NCI-H146 (cell line): Measurements from ENCODE around the gene CACNA1D.
"Not testable (repeated sequence)": the region's sequence is repeated elsewhere in the genome, so short reads cannot be mapped to it uniquely, and the experiment has no call there.

Experiments used
- DNase-seq: peaks from one replicate; lab custom pipeline; 2025; lab: John Stamatoyannopoulos, UW

Gene CACNA1D

DNA sequence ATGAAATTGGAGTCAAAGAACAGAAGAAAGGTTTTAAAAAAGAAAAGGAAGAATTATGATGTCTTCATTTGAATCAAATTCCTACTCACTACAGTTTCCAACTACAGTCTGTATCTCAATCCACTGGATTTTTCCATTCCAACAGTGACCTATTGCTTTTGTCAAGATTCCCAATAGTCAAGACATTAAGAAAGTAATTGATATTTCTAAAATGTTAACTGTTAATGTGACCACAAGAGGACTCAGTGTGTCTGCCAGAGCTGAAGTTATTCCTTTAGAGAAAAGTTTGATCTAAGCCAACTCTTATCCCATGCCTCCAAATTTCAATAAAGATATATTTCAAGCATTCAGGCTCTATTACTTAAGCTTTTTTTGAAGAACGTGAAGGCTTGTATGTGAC, 163.2 kb downstream of the CACNA1D start:
- no peak for DNase-seq

DNA sequence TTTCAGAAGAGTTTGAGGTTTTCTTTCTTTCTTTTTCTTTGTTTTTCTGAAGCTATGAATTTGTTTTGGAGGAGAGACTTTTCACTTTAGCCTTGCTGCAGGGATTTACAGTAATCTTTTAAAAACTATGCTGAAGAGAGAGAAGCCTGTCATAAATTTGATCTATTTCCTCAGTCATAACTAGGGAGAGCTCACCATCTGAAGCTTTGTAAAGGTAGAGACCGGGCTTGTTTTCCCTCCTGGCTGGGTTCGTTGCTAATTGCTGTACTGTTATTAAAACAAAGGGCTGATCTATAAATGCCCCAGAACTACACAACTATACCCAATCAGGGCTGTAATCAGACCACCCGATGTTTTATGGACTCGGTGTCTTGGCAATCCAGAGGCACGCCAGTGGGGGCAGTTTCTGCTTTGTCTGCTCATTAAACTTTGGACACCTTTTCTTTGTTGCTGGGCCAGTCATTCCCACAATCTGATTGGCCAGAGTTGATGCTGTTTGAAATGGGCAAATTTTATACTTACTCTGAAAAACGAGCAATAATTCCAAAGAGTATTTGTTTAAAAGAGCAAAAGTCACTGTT, 164.3 kb downstream of the CACNA1D start:
- peak; percentile 52 for DNase-seq

DNA sequence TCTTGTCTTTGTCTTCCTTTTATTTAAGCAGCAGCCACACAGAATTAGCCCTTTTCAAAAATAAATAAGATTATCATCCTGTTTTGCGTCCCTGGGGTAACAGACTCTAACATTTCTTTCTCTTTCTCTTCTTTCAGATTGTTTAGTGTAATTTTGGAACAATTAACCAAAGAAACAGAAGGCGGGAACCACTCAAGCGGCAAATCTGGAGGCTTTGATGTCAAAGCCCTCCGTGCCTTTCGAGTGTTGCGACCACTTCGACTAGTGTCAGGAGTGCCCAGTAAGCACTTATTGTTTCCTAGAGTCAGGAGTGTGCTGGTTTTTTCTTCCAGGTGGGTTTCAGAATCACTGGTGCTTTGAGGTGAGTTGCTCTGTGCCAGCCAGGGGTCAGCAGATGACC, 165.6 kb downstream of the CACNA1D start:
- no peak for DNase-seq

DNA sequence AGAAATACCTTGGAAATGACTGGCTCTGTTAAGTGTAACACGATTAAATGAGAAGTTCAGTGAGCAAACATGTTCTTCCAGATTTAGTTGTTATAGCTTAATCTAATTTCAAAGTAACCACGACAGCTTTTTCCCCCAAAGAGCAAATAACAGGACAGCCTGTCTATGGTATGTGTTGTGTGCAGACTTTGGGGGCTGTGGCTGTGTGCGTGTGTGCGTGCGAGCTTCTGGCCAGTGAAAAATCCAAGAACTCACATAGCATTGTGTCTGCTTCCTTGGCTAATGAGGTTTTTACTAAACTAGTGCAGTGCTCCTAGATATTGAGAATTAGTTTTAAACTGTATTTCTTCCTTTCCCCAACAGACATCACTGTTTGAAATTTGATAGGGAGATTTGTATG, 167.1 kb downstream of the CACNA1D start:
- DNase-seq, result no peak

DNA sequence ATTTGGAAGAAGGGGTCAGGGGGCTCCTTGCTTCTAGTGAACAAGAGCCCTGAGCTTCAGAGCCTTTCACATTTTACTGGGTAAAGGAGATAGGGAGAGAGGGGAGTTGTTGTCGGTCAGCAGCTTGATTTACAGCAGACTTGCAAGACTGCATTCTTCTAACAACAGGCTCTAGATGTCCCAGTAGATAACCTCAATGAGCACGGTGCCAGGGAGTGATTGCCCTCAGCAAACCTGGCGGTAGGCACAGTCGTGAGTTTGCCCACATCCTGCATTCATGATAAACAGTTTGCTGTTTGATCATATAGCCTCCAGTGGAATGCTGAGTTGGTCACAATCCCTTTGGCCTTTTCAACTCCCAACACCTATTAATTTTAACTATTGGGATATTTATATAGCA, 170.4 kb downstream of the CACNA1D start:
- not testable (repeated sequence) for DNase-seq

DNA sequence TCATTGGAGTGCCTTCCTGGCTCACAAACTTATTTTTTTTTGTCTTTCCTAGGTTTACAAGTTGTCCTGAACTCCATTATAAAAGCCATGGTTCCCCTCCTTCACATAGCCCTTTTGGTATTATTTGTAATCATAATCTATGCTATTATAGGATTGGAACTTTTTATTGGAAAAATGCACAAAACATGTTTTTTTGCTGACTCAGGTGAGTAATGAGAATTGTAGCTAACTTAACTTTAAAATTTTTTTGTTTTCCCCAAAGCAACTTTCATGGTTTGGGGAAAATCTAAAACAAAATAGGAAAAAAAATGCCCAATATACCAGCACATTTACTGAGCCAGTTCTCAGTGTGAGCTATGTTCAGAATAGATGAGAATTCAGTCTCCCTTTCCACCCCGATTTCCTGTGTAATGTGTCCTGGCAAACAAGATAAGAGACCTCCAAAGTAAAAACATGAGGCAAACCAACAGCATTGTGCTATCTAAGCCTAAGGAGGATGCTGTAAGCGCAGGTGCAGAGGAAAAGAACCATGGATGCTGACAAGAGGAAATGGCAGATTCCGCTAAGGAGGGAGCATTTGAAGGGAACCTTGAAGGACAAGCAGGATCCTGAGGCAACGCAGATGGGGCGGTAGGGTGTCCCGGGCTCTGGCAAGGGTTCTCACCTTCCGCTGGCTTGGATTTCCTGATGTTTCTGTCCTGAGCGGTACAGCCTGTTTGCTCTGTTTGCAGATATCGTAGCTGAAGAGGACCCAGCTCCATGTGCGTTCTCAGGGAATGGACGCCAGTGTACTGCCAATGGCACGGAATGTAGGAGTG, 171.4 kb downstream of the CACNA1D start:
- no peak for DNase-seq

DNA sequence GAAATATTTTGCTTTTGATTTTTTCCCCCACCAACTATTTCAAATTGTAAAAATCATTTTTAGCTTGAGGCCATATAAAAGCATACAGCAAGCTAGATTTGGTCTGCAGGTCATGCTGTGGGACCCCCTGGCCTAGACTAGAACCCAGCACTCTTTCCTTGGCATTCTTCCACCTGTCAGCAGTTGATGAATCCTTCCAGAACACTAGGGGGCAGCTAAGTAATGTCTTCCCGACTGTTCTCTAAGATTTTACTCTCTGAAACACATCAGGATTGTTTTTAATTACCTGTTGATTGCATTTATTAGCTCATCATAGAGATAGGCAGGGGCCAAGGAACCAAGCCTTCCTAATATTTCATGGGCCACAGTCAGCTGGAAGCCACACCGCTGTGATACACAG, 174.5 kb downstream of the CACNA1D start:
- no peak for DNase-seq

DNA sequence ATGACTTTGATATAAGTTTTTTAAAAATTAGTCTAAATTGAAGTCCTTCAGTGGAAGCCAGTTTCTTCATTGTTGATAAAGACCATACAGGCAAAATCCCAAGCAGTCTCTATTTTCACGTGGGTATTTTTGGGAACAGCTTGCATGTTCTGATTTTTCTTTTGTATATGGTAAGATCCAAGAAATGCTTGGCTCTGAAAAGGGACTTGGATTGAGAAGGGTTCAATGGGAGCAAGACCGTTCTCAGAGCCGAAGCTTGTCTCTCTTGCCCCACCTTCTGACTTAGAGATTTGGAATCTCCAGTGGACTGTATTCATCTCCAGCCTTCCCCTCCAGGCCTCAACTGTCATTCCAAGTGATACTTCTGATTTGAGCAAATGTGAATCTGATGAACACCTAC, 176.3 kb downstream of the CACNA1D start:
- DNase-seq, result no peak

DNA sequence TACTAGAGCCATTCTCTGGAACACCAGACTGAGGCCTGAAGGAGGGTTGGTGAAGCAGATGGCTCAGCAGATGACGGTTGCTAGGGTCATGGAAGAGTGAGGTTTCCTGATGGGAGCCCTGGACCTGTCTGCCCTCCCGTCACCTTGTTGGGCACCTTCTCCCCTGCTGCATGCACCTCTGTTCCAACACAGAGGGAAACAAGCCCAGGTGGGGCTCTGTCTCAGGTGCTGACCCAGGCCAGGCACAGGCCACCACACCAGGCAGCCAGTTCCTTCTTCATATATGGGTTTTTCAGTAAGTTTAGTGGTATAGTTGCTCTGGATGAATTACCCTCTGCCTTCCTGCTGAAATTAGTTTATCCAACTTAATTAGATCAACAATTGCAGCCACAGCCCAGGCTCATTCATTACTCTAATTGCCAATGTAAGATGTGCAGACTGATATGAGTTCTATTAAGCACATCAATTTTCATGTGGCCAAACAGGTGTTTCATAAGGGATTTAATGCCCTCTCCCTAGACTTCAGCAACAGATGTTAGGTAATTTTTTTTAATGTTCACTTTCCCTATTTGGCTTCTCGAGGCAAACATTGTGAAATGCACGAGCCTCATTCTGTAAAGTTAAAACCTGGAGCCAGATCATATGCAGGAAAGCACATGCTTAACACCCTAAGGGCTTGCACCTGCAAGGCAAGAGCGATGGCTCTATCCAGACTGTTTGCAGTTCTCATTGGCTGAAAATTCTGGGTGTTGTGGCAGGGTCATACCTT, 177.0 kb downstream of the CACNA1D start:
- peak; percentile 56 for DNase-seq

DNA sequence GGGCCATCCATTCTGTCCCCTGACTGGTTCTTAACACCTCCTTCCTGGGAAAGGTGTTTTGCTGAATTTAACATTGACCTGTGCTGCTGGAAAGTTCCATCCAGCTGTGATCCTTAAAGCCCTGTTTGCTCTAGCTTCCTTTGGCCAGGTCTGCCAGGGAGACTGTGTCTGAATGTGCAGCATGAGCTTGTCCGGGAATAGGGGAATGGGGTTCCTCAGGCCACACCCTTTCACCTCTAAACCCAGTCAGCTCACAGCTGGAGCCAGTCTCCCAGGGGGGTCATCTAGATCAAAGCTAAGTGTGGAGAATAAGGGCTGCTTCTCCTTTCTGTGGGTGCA, 177.5 kb downstream of the CACNA1D start:
- no peak for DNase-seq

DNA sequence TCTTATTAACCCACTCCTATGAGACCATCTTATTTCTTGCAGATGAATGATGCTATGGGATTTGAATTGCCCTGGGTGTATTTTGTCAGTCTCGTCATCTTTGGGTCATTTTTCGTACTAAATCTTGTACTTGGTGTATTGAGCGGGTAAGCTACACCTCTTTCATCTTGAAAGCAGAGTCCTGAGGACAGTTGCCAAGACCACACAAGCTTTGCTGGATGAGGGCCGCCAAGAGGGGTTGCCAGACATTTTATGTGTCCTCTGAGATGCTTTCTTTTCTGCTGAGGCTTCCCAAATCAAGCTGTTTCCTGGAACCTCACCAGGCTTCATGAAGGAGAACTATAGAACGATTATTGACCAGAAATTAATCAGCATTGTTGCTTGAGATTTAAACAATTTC, 178.6 kb downstream of the CACNA1D start:
- DNase-seq, result no peak

DNA sequence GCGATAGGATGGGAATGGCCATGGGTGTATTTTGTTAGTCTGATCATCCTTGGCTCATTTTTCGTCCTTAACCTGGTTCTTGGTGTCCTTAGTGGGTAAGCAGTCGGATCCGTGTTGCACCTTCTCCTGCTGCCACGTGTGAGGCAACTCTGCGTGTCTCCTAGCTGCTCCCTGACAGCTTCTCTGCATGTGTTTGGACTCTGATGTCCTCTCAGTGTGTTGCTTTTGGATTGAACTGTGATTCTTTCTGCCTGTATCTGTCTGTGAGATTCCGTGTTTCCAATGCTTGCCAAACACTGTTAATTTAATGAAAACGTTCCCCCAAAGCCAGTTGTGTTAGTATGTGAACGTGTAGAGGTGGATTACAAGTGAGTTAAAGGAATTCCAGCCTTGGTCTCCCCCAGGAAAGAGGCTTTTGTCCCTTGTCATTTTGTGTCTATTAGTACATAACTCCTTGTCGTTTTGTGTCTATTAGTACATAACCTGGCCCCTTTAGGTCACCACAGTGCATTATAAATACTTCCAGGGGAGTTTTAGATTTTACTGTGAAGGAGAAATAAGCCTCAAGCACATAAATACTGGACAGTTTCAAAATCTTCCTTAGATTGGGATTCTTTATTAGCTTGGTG, 179.4 kb downstream of the CACNA1D start:
- no peak for DNase-seq

DNA sequence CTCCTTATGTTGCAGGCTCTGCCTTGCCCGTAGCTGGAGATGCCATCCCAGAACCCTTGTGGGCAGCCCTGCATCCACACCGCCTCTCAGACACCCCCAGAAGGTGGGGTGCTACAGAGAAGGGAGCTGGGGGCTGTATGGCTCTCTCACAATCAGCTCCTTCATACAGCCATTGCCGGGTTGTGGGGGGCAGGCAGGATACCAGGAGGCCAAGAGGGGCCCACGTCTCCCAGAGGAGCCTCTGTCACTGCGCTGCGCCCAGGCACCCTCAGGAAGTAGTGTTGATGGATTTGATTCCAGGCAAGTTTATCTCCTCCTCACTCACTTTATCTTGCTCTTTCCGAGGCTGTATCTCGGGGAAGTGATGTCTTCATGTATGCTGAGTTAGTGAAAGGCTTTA, 180.2 kb downstream of the CACNA1D start:
- no peak for DNase-seq

DNA sequence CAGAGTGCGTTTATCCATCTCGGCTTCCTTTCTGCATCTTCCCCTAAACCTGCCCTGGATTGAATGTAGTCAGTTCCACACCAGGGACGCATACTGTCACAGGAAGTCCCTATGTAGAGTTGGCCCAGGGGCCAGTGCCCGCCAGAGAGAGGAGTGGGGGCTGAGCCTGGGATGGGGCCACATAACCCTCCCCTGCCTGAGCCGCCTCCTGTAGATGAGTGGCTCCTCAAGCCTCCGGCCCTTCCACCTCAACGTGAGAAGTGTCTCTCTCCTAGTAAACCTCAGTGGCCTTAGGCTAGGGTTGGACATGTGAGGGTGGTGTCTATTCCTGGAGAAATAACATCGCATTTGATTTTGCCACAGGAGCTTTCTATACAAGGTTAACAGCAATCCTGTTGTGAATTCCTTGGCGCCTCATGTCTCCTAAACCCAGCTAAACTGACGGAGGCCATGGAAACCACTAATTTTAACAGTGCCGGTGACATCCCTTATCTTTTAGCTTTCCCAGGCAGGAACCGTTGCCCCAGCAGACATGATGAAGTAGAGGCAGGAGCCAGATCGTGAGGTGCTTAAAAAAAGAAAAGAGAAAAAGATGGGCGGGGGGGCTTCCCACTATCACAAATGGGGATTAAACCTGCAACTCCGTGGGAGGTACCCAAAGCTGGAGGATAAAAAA, 180.7 kb downstream of the CACNA1D start:
- DNase-seq, result no peak

DNA sequence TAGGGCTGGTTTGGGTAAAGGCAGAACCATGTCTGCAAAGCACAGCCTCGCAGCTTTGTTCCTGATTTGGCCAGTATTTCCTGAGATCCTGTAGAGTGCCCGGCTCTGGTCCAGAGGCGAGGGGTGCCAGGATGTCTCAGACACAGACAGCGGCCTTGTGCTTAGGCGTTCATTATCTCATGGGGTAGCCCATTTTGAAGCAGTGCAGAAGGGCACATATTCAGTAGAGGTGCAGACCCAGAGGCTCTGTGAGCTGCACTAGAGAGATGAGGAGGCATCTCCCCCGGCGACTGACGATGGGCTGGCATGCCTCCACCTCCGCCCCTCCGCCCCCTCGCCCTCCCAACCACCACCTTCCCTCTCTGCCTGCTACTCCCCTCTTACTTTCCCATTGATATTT, 181.5 kb downstream of the CACNA1D start:
- no peak for DNase-seq

DNA sequence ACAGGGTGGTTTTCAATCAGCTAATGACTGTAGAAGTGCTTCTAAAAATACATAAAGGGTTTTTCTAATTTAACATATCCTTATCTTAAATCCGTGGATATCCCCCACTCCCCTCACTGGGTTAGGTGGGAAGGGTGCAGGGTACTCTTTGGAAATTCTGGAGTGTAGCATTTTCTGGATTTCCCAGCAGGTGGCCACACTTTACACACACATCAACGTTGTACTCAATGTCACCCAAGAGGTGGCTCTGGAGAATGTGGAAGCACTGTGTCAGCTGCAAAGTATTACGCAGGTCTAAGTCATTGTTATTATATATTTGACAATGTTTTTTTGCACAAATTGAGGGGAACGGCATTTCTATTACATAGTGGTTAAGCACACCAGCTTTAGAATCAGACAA, 183.0 kb downstream of the CACNA1D start:
- no peak for DNase-seq

DNA sequence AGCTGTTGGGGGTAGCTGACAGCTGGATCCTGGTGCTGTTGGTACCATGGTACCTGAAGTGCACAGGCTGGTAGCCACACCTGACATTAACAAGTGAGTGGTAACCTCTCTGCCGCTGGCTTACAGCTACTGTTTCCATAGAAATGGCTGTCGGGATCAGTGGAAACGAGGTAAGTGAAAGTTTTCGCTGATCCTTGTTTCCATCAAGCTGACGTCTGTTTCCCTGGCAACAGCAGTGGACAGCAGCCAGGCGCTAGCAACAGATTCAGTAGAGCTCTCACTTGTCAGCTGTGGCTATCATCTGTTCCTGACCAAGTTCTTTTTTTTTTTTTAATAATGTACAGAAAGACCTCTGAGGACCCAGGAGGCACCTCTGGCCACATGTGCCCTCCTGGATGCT, 185.6 kb downstream of the CACNA1D start:
- peak; percentile 24 for DNase-seq

DNA sequence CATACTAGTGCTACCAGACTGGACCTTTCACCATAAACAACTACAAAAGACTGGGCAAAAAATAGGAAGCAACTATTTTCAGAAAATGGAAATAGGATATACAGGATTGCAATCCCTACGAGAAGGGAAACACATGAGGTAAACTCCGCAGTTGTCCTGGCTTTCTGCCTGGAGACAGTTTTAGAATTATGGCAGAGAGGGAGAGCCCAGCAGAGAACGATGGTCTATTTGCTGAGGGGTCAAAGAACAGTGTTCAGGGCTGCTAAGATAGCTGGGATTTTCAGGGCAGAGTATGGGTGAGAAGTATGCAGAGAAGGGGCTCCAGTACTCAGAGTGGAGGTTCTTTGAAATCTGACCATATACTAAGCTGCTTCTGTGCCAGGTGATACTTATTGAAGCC, 188.4 kb downstream of the CACNA1D start:
- no peak for DNase-seq

DNA sequence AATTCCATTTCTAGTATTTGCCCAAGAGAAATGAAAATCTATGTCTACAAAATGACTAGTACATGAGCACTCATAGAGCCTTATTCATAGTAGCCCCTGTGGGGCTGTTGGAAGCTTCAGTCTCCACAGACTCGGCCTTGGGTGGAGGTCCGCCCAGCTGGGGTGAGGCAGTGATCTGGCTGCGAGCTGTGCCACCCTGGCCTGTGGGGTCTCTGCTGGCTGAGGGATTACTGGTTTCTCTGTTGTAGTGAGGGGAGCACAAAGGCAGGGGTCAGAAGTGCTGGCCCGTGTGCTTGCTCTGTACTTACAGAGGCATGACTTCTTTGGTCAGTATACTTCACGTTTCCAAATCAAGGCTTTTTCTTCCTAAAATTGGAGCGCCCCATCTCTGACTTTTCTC, 193.7 kb downstream of the CACNA1D start:
- no peak for DNase-seq

DNA sequence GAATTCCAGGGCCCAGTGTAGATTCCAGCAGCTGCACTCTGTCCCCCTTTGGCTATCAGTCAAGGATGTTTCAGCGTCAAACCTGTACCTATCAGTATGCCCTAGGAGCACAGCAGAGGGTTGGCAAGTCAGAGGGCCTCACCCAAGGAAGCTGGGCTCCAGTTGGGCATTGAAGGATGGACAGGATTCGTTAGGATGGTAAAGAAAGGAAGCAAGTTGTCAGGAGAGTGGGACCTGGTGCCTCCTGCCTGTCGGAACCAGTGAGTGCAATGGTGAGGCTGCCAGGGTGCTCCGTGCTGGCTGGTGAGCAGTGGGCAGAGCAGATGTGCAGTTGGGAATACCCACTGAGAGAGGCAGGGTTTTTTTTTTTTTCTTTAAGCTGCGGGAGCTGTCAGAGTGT, 194.6 kb downstream of the CACNA1D start:
- no peak for DNase-seq

DNA sequence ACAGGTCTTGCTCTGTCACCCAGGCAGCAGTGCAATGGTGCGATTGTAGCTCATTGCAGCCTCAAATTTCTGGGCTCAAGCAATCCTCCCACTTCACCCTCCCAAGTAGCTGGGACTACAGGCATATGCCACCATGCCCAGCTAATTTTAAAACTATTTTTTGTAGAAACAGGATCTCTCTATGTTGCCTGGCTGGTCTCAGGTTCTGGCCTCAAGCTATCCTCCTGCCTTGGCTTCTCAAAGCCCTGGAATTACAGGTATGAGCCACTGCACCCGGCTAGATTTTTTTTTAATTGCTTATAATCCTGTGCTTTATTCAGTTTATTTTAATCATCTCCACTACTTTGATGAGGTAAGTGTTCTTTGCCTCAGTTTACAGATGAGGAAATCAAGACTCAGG, 195.3 kb downstream of the CACNA1D start:
- no peak for DNase-seq

DNA sequence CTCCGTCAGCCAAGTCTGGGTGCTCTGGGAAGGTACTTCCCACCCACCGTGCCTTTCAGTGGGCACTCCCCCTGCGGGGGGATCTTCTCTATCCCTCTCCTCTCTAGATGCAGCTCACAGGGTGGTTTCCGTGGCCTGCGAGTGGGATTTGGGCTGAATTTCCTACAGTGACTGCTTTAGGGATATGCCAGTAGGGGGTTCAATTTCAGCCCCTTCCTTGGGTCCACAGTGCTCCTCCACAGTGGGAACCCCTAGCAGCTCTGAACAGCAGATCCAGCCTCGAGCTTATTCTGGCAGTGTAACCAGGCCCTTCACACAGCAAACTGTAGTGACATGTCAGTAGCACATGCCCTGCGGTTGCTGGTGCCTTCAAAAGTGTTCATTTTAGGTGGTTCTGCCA, 196.1 kb downstream of the CACNA1D start:
- no peak for DNase-seq
